ENCODE measurements around the gene DDX10. TPM values are rescaled to one million over a fixed set of nuclear protein-coding genes. Genes with fewer than 3 reads are reported as not detected.

The DDX10 gene
- total RNA-seq, 1 donor from 2014 or later: 34.7 TPM

DNA sequence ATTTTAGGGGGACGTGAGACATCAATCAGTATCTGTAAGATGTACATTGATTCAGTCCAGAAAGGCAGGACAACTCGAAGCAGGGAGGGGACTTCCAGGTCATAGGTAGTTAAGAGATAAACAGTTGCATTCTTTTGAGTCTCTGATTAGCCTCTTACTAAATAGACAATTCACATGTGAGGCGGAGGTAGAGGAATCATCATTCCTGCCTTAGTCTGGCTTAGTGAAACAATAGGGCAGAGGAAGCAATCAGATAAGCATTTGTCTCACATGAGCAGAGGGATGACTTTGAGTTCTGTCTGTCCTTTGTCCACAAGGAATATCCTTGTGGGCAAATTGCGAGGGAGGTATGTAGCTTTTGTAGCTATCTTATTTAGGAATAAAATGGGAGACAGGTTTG is 248.3 kb downstream of the DDX10 start:
- Mint-ChIP-seq H3K4me3 (no peak overlapping the region), H3K27me3 (no peaks in the 10 kb centered on the region), H3K4me1 (ENCODE audit: unreplicated experiment) (peaks cover 4% of the 10 kb centered on the region), H3K9me3 (no peaks in the 10 kb centered on the region), H3K36me3 (no peaks in the 10 kb centered on the region), H3K27ac (no peak overlapping the region)
- TF ChIP-seq, protein P1, sequence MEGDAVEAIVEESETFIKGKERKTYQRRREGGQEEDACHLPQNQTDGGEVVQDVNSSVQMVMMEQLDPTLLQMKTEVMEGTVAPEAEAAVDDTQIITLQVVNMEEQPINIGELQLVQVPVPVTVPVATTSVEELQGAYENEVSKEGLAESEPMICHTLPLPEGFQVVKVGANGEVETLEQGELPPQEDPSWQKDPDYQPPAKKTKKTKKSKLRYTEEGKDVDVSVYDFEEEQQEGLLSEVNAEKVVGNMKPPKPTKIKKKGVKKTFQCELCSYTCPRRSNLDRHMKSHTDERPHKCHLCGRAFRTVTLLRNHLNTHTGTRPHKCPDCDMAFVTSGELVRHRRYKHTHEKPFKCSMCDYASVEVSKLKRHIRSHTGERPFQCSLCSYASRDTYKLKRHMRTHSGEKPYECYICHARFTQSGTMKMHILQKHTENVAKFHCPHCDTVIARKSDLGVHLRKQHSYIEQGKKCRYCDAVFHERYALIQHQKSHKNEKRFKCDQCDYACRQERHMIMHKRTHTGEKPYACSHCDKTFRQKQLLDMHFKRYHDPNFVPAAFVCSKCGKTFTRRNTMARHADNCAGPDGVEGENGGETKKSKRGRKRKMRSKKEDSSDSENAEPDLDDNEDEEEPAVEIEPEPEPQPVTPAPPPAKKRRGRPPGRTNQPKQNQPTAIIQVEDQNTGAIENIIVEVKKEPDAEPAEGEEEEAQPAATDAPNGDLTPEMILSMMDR (conservative IDR thresholded peaks at IDR 0.05): no peak
- DNase-seq (ENCODE audit: extremely low spot score, unreplicated experiment): no peak

DNA sequence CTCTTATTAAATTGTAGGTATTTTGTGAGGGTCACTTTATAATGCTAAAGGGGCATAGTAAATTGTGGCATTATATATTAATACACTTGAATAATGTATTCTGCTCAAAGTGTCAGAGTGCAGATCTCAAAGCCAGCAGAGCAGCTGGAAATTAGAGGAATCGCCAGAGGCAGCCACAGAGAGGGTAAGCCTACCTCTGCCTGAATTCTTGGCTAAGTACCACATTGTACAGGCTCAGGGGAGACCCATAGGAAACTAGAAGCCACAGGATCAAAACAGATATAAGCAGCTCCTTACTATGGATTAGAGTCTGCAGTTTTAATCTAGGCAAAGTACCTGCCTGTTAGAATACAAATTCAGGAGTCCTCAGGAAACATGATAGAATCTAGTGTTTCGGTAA is 249.3 kb downstream of the DDX10 start:
- DNase-seq (ENCODE audit: extremely low spot score, unreplicated experiment): no peak
- Mint-ChIP-seq H3K4me1 (ENCODE audit: unreplicated experiment) (peaks cover 4% of the 10 kb centered on the region), H3K27ac (no peak overlapping the region), H3K9me3 (no peaks in the 10 kb centered on the region), H3K36me3 (peaks cover 4% of the 10 kb centered on the region), H3K4me3 (no peak overlapping the region), H3K27me3 (no peaks in the 10 kb centered on the region)
- TF ChIP-seq, protein P1 (conservative IDR thresholded peaks at IDR 0.05): no peak

GRCh38 chr11:108914981-108915380 is 250.1 kb downstream of the DDX10 start:
- TF ChIP-seq, protein P1 (conservative IDR thresholded peaks at IDR 0.05): no peak
- peaks cover 4% of the 10 kb centered on the region for H3K4me1 Mint-ChIP-seq (ENCODE audit: unreplicated experiment)
- no peaks in the 10 kb centered on the region for H3K27me3 Mint-ChIP-seq
- no peak overlapping the region for H3K4me3 Mint-ChIP-seq
- H3K27ac Mint-ChIP-seq: no peak overlapping the region
- H3K36me3 Mint-ChIP-seq: peaks cover 6% of the 10 kb centered on the region
- DNase-seq (ENCODE audit: extremely low spot score, unreplicated experiment): no peak
- H3K9me3 Mint-ChIP-seq: no peaks in the 10 kb centered on the region

GRCh38 chr11:108915666-108916065 is 250.8 kb downstream of the DDX10 start:
- Mint-ChIP-seq H3K27ac (no peak overlapping the region), H3K36me3 (peaks cover 6% of the 10 kb centered on the region), H3K4me3 (no peak overlapping the region), H3K9me3 (no peaks in the 10 kb centered on the region), H3K27me3 (no peaks in the 10 kb centered on the region), H3K4me1 (ENCODE audit: unreplicated experiment) (peaks cover under 1% of the 10 kb centered on the region)
- TF ChIP-seq, protein P1 (conservative IDR thresholded peaks at IDR 0.05): no peak
- no peak for DNase-seq (ENCODE audit: extremely low spot score, unreplicated experiment)

- no peak overlapping the region for H3K27ac Mint-ChIP-seq
- no peaks in the 10 kb centered on the region for H3K9me3 Mint-ChIP-seq
- no peaks in the 10 kb centered on the region for H3K27me3 Mint-ChIP-seq
- DNase-seq (ENCODE audit: extremely low spot score, unreplicated experiment): no peak
- H3K4me1 Mint-ChIP-seq (ENCODE audit: unreplicated experiment): no peaks in the 10 kb centered on the region
- no peak overlapping the region for H3K4me3 Mint-ChIP-seq
- TF ChIP-seq, protein P1 (conservative IDR thresholded peaks at IDR 0.05): no peak
- H3K36me3 Mint-ChIP-seq: peaks cover 6% of the 10 kb centered on the region
Measured at GRCh38 chr11:108916290-108916689, 251.4 kb downstream of the DDX10 start.

GRCh38 chr11:108916935-108917334 is 252.1 kb downstream of the DDX10 start:
- H3K27me3 Mint-ChIP-seq: no peaks in the 10 kb centered on the region
- DNase-seq (ENCODE audit: extremely low spot score, unreplicated experiment): no peak
- H3K36me3 Mint-ChIP-seq: peaks cover 6% of the 10 kb centered on the region
- no peaks in the 10 kb centered on the region for H3K9me3 Mint-ChIP-seq
- no peak overlapping the region for H3K27ac Mint-ChIP-seq
- no peaks in the 10 kb centered on the region for H3K4me1 Mint-ChIP-seq (ENCODE audit: unreplicated experiment)
- TF ChIP-seq, protein P1 (conservative IDR thresholded peaks at IDR 0.05): no peak
- H3K4me3 Mint-ChIP-seq: no peak overlapping the region

All from type B pancreatic cell (in vitro differentiated cells).